Natural killer cell (primary cell): ENCODE data around the gene BSG. TPM values are rescaled to one million over a fixed set of nuclear protein-coding genes. Genes with fewer than 3 reads are reported as not detected.
"Not testable (repeated sequence)": the region's sequence is repeated elsewhere in the genome, so short reads cannot be mapped to it uniquely, and the experiment has no call there.

Experiments used
- ATAC-seq, 3 donors: fragments of 150-1000 bp in 2 of 3; fragments of 200-7000 bp in 1 of 3; cut with Tn5 transposase; 1 replicate in 1 of 3; 2 replicates in 2 of 3; pipeline ENCODE4 v1.10.0; 2021; ENCODE audit warnings: mild to moderate bottlenecking in 2 of 3, moderate library complexity in 2 of 3
- DNase-seq, 2 donors: peaks; one replicate each; pipeline versions ENCODE4 v3.0.0 to v3.0.0-alpha.2; 2013 to 2021; ENCODE audit warnings: mixed read lengths in 1 of 2
- H3K27ac ChIP-seq: one replicate; pipeline ENCODE4 v1.5.1; 2013; ENCODE audit warnings: mild to moderate bottlenecking, low read length
- H3K27me3 ChIP-seq: one replicate; pipeline ENCODE4 v1.6.1; 2013; ENCODE audit warnings: low read length; ENCODE audit not compliant: control insufficient read depth, insufficient read depth
- H3K36me3 ChIP-seq: one replicate; pipeline ENCODE4 v1.6.1; 2013; ENCODE audit warnings: low read length; ENCODE audit not compliant: control insufficient read depth, insufficient read depth
- H3K4me1 ChIP-seq: one replicate; pipeline ENCODE4 v1.6.1; 2013; ENCODE audit warnings: low read length; ENCODE audit not compliant: control insufficient read depth, insufficient read depth
- H3K4me3 ChIP-seq: one replicate; pipeline ENCODE4 v1.5.1; 2013; ENCODE audit warnings: low read length
- H3K9me3 ChIP-seq: one replicate; pipeline ENCODE4 v1.6.1; 2013; ENCODE audit warnings: low read length; ENCODE audit not compliant: control insufficient read depth, insufficient read depth
- H3K27ac Mint-ChIP-seq, 2 donors: one replicate each; pipeline ENCODE4 v1.8.0; 2022; ENCODE audit warnings: mild to moderate bottlenecking in 2 of 2, mixed read lengths in 2 of 2, moderate library complexity in 1 of 2
- H3K27me3 Mint-ChIP-seq, 2 donors: one replicate each; pipeline ENCODE4 v1.8.0; 2022; ENCODE audit warnings: low read depth in 2 of 2, mixed read lengths in 2 of 2
- H3K36me3 Mint-ChIP-seq: one replicate; pipeline ENCODE4 v1.8.0; 2022; ENCODE audit warnings: mixed read lengths
- H3K4me1 Mint-ChIP-seq, 2 donors: one replicate each; pipeline ENCODE4 v1.8.0; 2022; ENCODE audit warnings: mixed read lengths in 2 of 2
- H3K4me3 Mint-ChIP-seq: one replicate; pipeline ENCODE4 v1.8.0; 2022; ENCODE audit warnings: mild to moderate bottlenecking, moderate library complexity, mixed read lengths
- H3K9me3 Mint-ChIP-seq, 2 donors: one replicate each; pipeline ENCODE4 v1.8.0; 2022; ENCODE audit warnings: mixed read lengths in 2 of 2
- CTCF ChIP-seq: fragments of 200-600 bp; IDR thresholded peaks from one replicate; pipeline ENCODE4 v1.8.0; 2022; ENCODE audit warnings: antibody characterized with exemption
- WGBS: methylation state at CpG from one replicate; pipeline ENCODE4 v1.1.7; 2013; ENCODE audit warnings: missing lambda C conversion rate; ENCODE audit not compliant: insufficient coverage; 5-methylcytosine and 5-hydroxymethylcytosine counted together
- intact Hi-C: fragments of 100-400 bp; cut with micrococcal nuclease; formaldehyde crosslinking; loops from one replicate; pipeline ENCODE4 v1.14.2; 2022
- total RNA-seq, 4 donors: library from RNA; stranded (reverse); fragments of 120-200 nt in 1 of 4; gene quantifications; one replicate each; pipeline versions ENCODE4 v1.2.3 to v1.2.4, GENCODE V29; 2013 to 2022

Gene BSG
- total RNA-seq, 3 donors from 2014 or later (not counting 1 experiment from before 2014, with no cell fraction given) = 229 to 248 (median 236) TPM

- peaks cover 4% of the 10 kb centered on the region for H3K4me1 ChIP-seq
- H3K9me3 Mint-ChIP-seq = no peaks in the 10 kb centered on the region
- peaks cover 3 to 7% of the 10 kb centered on the region in 2 donors for H3K27me3 Mint-ChIP-seq
- H3K4me3 Mint-ChIP-seq = no peak overlapping the region
- TF ChIP-seq CTCF = no peak
- ATAC-seq (no peak), DNase-seq (no peak)
- H3K4me3 ChIP-seq = no peak overlapping the region
- no peaks in the 10 kb centered on the region for H3K9me3 ChIP-seq
- no peaks in the 10 kb centered on the region for H3K27me3 ChIP-seq
- no peaks in the 10 kb centered on the region for H3K36me3 Mint-ChIP-seq
- WGBS = 98% methylated on average over 27 of the region's 27 CpGs
- intact Hi-C loops = no loop called here
- no peaks in the 10 kb centered on the region for H3K4me1 Mint-ChIP-seq
- peaks cover 27% of the 10 kb centered on the region for H3K36me3 ChIP-seq
- H3K27ac Mint-ChIP-seq = no peak overlapping the region
- no peak overlapping the region for H3K27ac ChIP-seq
These were observed 46.4 kb downstream of the BSG start for GRCh38 chr19:618674-619285.

- Histone ChIP-seq H3K9me3 (no peaks in the 10 kb centered on the region), H3K4me3 (no peak overlapping the region), H3K36me3 (peaks cover 31% of the 10 kb centered on the region), H3K27me3 (no peaks in the 10 kb centered on the region), H3K27ac (no peak overlapping the region), H3K4me1 (peaks cover 4% of the 10 kb centered on the region)
- no peaks in the 10 kb centered on the region for H3K4me1 Mint-ChIP-seq
- H3K27me3 Mint-ChIP-seq = peaks cover 0 to 3% of the 10 kb centered on the region in 2 donors
- no peak for TF ChIP-seq CTCF
- ATAC-seq (no peak), DNase-seq (no peak)
- intact Hi-C loops = no loop called here
- WGBS = 96% methylated on average over 47 of the region's 47 CpGs
- no peak overlapping the region for H3K4me3 Mint-ChIP-seq
- H3K9me3 Mint-ChIP-seq = no peaks in the 10 kb centered on the region
- H3K27ac Mint-ChIP-seq = no peak overlapping the region
- H3K36me3 Mint-ChIP-seq = no peaks in the 10 kb centered on the region
These were observed 47.0 kb downstream of the BSG start for GRCh38 chr19:619286-620002.

GRCh38 chr19:620166-620862, 47.9 kb downstream of the BSG start:
- WGBS = 97% methylated on average over 45 of the region's 51 CpGs

GRCh38 chr19:621191-621590, 48.8 kb downstream of the BSG start:
- H3K4me3 Mint-ChIP-seq, H3K27ac ChIP-seq, ATAC-seq, intact Hi-C loops, H3K4me3 ChIP-seq, DNase-seq, H3K27me3 Mint-ChIP-seq, H3K9me3 Mint-ChIP-seq, H3K27ac Mint-ChIP-seq, H3K36me3 Mint-ChIP-seq, H3K4me1 Mint-ChIP-seq, H3K27me3 ChIP-seq, H3K4me1 ChIP-seq, H3K9me3 ChIP-seq: not testable (repeated sequence)
- H3K36me3 ChIP-seq = peaks cover 42% of the 10 kb centered on the region
- 98% methylated on average over 48 of the region's 48 CpGs for WGBS

More at GRCh38 chr19:620166-620862, 47.9 kb downstream of the BSG start:
- H3K27ac ChIP-seq = no peak overlapping the region
- Mint-ChIP-seq H3K4me1 (no peaks in the 10 kb centered on the region), H3K4me3 (no peak overlapping the region), H3K9me3 (no peaks in the 10 kb centered on the region), H3K27me3 (no peaks in the 10 kb centered on the region), H3K27ac (no peak overlapping the region), H3K36me3 (no peaks in the 10 kb centered on the region)
- no peak for DNase-seq
- H3K4me3 ChIP-seq = no peak overlapping the region
- H3K27me3 ChIP-seq = no peaks in the 10 kb centered on the region
- H3K36me3 ChIP-seq = peaks cover 37% of the 10 kb centered on the region
- ATAC-seq = no peak
- no peak for TF ChIP-seq CTCF
- peaks cover 4% of the 10 kb centered on the region for H3K4me1 ChIP-seq
- intact Hi-C loops = no loop called here
- H3K9me3 ChIP-seq = no peaks in the 10 kb centered on the region
